ENCODE data around the gene GPR18.

DNA sequence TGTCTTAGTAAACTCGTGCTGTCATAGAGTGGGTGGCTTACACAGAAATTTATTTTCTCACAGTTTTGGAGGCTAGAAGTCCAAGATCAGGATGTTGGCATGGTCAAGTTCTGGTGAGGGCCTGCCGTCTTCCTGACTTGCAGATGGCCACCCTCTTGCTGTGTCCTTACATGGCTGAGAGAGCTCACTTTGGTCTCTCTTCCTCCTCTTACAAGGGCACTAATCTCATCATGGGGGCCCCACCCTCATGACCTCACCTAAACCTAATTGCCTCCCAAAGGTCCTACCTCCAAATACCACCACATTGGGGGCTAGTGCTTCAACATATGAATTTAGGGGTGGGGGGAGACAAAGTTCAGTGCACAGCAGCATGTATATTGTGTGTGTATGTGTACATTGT is 14.3 kb upstream of the GPR18 start:
- no peak for TF ChIP-seq EZH2 (IDR thresholded peaks at IDR 0.05; ENCODE audit: borderline replicate concordance, low read depth, low read length, poor library complexity, severe bottlenecking)
- TF ChIP-seq, protein P1, sequence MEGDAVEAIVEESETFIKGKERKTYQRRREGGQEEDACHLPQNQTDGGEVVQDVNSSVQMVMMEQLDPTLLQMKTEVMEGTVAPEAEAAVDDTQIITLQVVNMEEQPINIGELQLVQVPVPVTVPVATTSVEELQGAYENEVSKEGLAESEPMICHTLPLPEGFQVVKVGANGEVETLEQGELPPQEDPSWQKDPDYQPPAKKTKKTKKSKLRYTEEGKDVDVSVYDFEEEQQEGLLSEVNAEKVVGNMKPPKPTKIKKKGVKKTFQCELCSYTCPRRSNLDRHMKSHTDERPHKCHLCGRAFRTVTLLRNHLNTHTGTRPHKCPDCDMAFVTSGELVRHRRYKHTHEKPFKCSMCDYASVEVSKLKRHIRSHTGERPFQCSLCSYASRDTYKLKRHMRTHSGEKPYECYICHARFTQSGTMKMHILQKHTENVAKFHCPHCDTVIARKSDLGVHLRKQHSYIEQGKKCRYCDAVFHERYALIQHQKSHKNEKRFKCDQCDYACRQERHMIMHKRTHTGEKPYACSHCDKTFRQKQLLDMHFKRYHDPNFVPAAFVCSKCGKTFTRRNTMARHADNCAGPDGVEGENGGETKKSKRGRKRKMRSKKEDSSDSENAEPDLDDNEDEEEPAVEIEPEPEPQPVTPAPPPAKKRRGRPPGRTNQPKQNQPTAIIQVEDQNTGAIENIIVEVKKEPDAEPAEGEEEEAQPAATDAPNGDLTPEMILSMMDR (conservative IDR thresholded peaks at IDR 0.05; ENCODE audit: low read depth, low read length): no peak
